HG03196 (cell line): ENCODE measurements around the gene ATAD5.
"Not testable (repeated sequence)": the region's sequence is repeated elsewhere in the genome, so short reads cannot be mapped to it uniquely, and the experiment has no call there.

Experiments used
- ATAC-seq: cut with Tn5 transposase; IDR thresholded peaks from one replicate; pipeline ENCODE4 v1.9.1; 2021; ENCODE audit not compliant: unreplicated experiment

The ATAD5 gene

GRCh38 chr17:30831663-30832437, at the start of gene ATAD5:
Gene ATAD5 (plus strand): TSS chr17:30831966. CDS start chr17:30832348, 382 bp downstream.
- ATAC-seq: peak; percentile 75

GRCh38 chr17:30782206-30782605, 49.6 kb upstream of the ATAD5 start:
- ATAC-seq: no peak

GRCh38 chr17:30788918-30789317, 42.8 kb upstream of the ATAD5 start:
- ATAC-seq: no peak

GRCh38 chr17:30790279-30790678, 41.5 kb upstream of the ATAD5 start:
- no peak for ATAC-seq

- no peak for ATAC-seq
Observed at GRCh38 chr17:30793282-30793977, 38.3 kb upstream of the ATAD5 start.

- no peak for ATAC-seq
Observed at GRCh38 chr17:30794372-30794771, 37.4 kb upstream of the ATAD5 start.

- ATAC-seq: no peak
Observed at GRCh38 chr17:30796016-30796415, 35.8 kb upstream of the ATAD5 start.

GRCh38 chr17:30801671-30802070, 30.1 kb upstream of the ATAD5 start:
- ATAC-seq: no peak

GRCh38 chr17:30805944-30806456, 25.8 kb upstream of the ATAD5 start:
- no peak for ATAC-seq

GRCh38 chr17:30807896-30808295, 23.9 kb upstream of the ATAD5 start:
- ATAC-seq: no peak

- no peak for ATAC-seq
Observed at GRCh38 chr17:30808785-30809286, 22.9 kb upstream of the ATAD5 start.

- ATAC-seq: no peak
Observed at GRCh38 chr17:30809867-30810266, 21.9 kb upstream of the ATAD5 start.

- ATAC-seq: no peak
Observed at GRCh38 chr17:30812218-30813177, 19.3 kb upstream of the ATAD5 start.

- not testable (repeated sequence) for ATAC-seq
Observed at GRCh38 chr17:30814236-30814635, 17.5 kb upstream of the ATAD5 start.

GRCh38 chr17:30814860-30815259, 16.9 kb upstream of the ATAD5 start:
- ATAC-seq: not testable (repeated sequence)

GRCh38 chr17:30816165-30816564, 15.6 kb upstream of the ATAD5 start:
- no peak for ATAC-seq

- ATAC-seq: no peak
Observed at GRCh38 chr17:30819971-30820705, 11.6 kb upstream of the ATAD5 start.

GRCh38 chr17:30821871-30822723, 9.7 kb upstream of the ATAD5 start:
- no peak for ATAC-seq

GRCh38 chr17:30822919-30823318, 8.8 kb upstream of the ATAD5 start:
- not testable (repeated sequence) for ATAC-seq
